Measurements from ENCODE around the gene SLC45A2. TPM values are rescaled to one million over a fixed set of nuclear protein-coding genes. Genes with fewer than 3 reads are reported as not detected.
A peak's percentile ranks its signal among the peaks of the same experiment; 100 is the strongest.

SLC45A2 gene
- total RNA-seq, 1 donor from 2014 or later: 2.4 TPM

- Mint-ChIP-seq H3K4me1 (ENCODE audit: low read depth) (peaks cover 2% of the 10 kb centered on the region), H3K9me3 (ENCODE audit: low read depth) (no peaks in the 10 kb centered on the region), H3K27me3 (no peaks in the 10 kb centered on the region), H3K36me3 (ENCODE audit: insufficient read depth) (peaks cover 20% of the 10 kb centered on the region), H3K4me3 (ENCODE audit: low read depth) (no peak overlapping the region), H3K27ac (no peak overlapping the region)
- TF ChIP-seq, protein P1, sequence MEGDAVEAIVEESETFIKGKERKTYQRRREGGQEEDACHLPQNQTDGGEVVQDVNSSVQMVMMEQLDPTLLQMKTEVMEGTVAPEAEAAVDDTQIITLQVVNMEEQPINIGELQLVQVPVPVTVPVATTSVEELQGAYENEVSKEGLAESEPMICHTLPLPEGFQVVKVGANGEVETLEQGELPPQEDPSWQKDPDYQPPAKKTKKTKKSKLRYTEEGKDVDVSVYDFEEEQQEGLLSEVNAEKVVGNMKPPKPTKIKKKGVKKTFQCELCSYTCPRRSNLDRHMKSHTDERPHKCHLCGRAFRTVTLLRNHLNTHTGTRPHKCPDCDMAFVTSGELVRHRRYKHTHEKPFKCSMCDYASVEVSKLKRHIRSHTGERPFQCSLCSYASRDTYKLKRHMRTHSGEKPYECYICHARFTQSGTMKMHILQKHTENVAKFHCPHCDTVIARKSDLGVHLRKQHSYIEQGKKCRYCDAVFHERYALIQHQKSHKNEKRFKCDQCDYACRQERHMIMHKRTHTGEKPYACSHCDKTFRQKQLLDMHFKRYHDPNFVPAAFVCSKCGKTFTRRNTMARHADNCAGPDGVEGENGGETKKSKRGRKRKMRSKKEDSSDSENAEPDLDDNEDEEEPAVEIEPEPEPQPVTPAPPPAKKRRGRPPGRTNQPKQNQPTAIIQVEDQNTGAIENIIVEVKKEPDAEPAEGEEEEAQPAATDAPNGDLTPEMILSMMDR (IDR thresholded peaks at IDR 0.05; ENCODE audit: unreplicated experiment): no peak
- DNase-seq (ENCODE audit: low spot score, unreplicated experiment): no peak
Observed at GRCh38 chr5:34026089-34026761, 41.7 kb upstream of the SLC45A2 start.

GRCh38 chr5:34022121-34022705 lies 37.7 kb upstream of the SLC45A2 start:
- H3K27ac Mint-ChIP-seq: no peak overlapping the region
- H3K36me3 Mint-ChIP-seq (ENCODE audit: insufficient read depth): peaks cover 20% of the 10 kb centered on the region
- H3K4me3 Mint-ChIP-seq (ENCODE audit: low read depth): no peak overlapping the region
- TF ChIP-seq, protein P1 (IDR thresholded peaks at IDR 0.05; ENCODE audit: unreplicated experiment): no peak
- H3K9me3 Mint-ChIP-seq (ENCODE audit: low read depth): no peaks in the 10 kb centered on the region
- H3K4me1 Mint-ChIP-seq (ENCODE audit: low read depth): peaks cover 2% of the 10 kb centered on the region
- no peak for DNase-seq (ENCODE audit: low spot score, unreplicated experiment)
- no peaks in the 10 kb centered on the region for H3K27me3 Mint-ChIP-seq

DNA sequence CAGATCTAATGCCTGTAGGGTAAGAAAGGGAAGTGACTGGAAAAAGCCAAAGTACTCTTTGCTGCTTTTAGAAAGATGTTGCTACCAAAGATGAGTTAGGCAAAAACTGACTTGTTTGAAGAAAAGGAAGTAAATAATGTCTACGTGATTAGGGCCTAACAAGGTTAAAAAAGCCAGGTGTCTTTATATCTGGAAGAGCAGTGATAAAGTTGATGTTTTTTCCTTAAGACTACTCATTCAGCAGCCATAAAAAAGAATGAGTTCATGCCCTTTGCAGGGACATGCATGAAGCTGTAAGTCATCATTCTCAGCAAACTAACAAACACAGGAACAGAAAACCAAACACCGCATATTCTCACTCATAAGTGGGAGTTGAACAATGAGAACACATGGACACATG lies 36.8 kb upstream of the SLC45A2 start:
- no peak for DNase-seq (ENCODE audit: low spot score, unreplicated experiment)
- peaks cover 18% of the 10 kb centered on the region for H3K36me3 Mint-ChIP-seq (ENCODE audit: insufficient read depth)
- no peaks in the 10 kb centered on the region for H3K9me3 Mint-ChIP-seq (ENCODE audit: low read depth)
- no peak overlapping the region for H3K27ac Mint-ChIP-seq
- no peak overlapping the region for H3K4me3 Mint-ChIP-seq (ENCODE audit: low read depth)
- peaks cover 5% of the 10 kb centered on the region for H3K4me1 Mint-ChIP-seq (ENCODE audit: low read depth)
- TF ChIP-seq, protein P1 (IDR thresholded peaks at IDR 0.05; ENCODE audit: unreplicated experiment): no peak
- no peaks in the 10 kb centered on the region for H3K27me3 Mint-ChIP-seq

- Mint-ChIP-seq H3K4me1 (ENCODE audit: low read depth) (peaks cover 5% of the 10 kb centered on the region), H3K27me3 (no peaks in the 10 kb centered on the region), H3K27ac (no peak overlapping the region), H3K36me3 (ENCODE audit: insufficient read depth) (peaks cover 18% of the 10 kb centered on the region), H3K4me3 (ENCODE audit: low read depth) (no peak overlapping the region), H3K9me3 (ENCODE audit: low read depth) (no peaks in the 10 kb centered on the region)
- TF ChIP-seq, protein P1 (IDR thresholded peaks at IDR 0.05; ENCODE audit: unreplicated experiment): no peak
- DNase-seq (ENCODE audit: low spot score, unreplicated experiment): no peak
Observed at GRCh38 chr5:34020726-34021125, 36.2 kb upstream of the SLC45A2 start.

GRCh38 chr5:34017254-34017653 lies 32.8 kb upstream of the SLC45A2 start:
- Mint-ChIP-seq H3K4me1 (ENCODE audit: low read depth) (peaks cover 5% of the 10 kb centered on the region), H3K9me3 (ENCODE audit: low read depth) (peaks cover 4% of the 10 kb centered on the region), H3K4me3 (ENCODE audit: low read depth) (no peak overlapping the region), H3K27me3 (no peaks in the 10 kb centered on the region), H3K27ac (peak overlapping the region; percentile 48), H3K36me3 (ENCODE audit: insufficient read depth) (peaks cover 16% of the 10 kb centered on the region)
- TF ChIP-seq, protein P1 (IDR thresholded peaks at IDR 0.05; ENCODE audit: unreplicated experiment): no peak
- no peak for DNase-seq (ENCODE audit: low spot score, unreplicated experiment)
